HG02943 (cell line): Measurements from ENCODE around the gene NDUFA12.

ENCODE experiments used
- ATAC-seq: cut with Tn5 transposase; IDR thresholded peaks from one replicate; pipeline ENCODE4 v1.9.1; 2021; ENCODE audit warnings: mild to moderate bottlenecking, low read depth, moderate library complexity; ENCODE audit not compliant: unreplicated experiment

NDUFA12 gene

DNA sequence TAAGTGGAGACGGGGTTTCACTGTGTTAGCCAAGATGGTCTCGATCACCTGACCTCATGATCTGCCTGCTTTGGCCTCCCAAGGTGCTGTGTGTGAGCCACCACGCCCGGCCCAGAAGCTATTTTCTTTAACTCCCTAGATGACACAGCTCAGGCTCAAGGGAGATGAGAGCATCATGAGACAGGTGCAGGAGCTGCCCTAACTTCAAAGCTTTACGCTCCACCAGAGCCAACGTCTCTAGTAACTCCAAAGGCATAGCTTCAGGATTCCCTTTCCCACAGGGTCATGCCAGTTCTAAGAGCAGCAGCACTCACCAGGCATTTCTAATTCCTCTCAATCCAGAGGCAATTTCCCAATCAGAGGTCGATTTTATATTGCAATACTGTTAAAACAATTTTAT is 21.0 kb downstream of the NDUFA12 start:
- no peak for ATAC-seq

GRCh38 chr12:94980577-94980976 is 22.9 kb downstream of the NDUFA12 start:
- ATAC-seq = no peak

DNA sequence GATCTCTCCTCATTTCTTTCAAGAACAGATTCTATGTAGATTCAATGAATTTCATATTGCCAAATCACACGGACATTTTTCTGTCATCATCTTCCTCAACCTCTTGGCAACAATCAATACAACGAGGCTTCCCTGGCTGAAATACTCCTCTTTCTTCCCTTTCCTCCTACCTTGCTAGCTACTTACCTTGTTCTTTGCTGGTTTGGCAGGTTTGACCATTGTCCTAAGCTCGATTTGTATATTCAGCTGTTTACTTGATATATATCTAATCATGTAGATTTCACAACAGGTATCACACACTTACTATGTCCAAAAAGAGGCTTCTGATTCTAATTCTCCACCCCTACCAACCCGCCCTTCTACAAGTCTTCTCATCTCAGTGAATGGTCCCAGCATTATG is 23.6 kb downstream of the NDUFA12 start:
- no peak for ATAC-seq

DNA sequence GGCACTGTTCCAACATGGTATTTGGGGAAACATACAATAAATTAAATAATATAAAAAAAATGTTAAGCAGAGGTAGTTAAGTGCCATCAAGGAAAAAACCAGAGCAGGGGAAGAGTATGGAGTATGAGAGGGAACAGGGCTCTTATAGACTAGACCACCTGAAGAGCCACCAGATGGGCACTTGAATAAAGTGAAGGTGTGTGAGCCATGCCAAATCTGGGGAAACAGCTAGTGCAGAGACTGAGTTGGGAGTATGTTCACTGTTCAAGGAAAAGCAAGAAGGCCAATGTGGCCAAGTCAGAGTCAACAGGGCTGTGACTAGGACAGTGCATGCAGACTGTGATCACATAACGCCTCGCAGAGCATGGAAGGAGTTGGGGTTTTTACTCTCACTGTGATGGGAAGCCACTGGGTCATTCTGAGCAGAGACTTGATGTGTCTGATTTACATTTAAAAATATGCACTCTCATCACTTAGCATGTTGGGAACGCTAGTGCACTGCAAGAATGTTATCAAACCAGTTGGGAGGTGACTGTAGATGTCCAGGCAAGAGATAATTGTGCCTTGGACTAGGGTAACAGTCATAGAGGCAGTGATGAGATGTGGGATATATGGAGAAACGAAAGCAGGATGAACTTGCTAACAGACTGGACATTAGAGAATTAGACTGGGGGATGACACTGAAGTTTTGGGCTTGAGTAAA is 25.6 kb downstream of the NDUFA12 start:
- no peak for ATAC-seq

DNA sequence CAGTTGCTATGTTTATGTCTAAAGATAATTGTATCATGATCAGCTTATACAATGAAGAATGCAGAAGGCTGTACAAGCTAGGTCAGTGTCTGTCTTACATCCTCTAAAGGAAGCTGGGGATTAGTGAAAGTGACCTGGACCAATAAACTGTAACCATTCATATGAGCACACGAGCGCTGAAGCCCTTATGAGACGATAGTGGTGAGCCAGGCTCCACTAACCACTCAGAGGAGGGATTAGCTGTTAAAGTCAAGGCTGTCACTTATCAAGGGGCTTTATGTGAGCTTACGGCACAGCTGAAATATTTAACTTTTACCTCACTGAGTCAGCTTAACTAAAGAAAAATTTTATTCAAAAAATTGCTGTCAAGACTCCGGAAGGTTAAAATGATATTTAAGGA is 30.3 kb downstream of the NDUFA12 start:
- no peak for ATAC-seq

GRCh38 chr12:94972795-94973194 is 30.7 kb downstream of the NDUFA12 start:
- no peak for ATAC-seq

GRCh38 chr12:94971923-94972322 is 31.6 kb downstream of the NDUFA12 start:
- no peak for ATAC-seq

DNA sequence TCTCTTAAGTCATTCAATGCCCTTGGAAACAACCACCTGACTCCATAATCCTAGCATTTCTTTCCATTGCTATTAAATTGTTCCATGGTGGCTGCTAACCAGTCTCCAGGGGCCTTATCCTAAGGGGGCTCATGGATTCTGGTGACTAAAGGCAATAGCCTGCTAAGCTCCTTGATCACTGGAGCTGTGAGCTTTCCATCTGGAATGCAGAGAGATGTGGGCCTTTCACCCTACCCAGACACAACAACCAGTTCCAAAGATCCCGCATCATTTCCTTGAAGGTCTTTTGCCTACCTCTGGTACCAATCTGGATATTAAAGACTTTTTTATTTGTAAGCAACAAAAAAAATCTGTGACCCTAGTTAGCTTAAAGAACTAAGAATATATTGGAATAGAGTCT is 32.9 kb downstream of the NDUFA12 start:
- no peak for ATAC-seq

GRCh38 chr12:94969424-94969823 is 34.1 kb downstream of the NDUFA12 start:
- ATAC-seq = no peak

DNA sequence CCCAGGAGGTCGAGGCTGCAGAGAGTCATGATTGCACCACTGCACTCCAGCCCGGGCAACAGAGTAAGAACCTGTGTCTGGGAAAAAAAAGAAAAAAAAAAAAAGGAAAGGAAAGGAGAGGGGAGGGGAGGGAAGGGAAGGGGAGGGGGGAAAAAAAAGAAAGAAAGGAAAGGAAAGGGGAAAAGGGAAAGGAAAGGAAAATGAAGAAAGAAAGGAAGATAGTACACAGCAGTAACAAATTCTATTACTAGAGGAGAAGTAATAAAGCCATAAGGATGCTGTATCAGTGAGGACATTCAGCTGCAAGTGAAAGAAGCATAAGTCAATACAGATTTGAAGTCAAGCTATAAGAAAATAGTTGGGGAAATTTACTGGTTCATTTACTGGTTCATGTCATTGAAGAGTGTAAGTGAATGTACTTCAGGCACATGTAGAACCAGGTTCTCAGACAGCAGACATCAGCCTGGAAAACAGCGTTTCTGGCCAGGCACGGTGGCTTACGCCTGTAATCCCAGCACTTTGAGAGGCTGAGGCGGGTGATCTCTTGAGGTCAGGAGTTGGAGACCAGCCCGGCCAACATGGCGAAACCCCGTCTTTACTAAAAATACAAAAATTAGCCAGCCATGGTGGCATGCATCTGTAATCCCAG is 37.4 kb downstream of the NDUFA12 start:
- no peak for ATAC-seq

- ATAC-seq = no peak
Measured at GRCh38 chr12:94963649-94964048, 39.8 kb downstream of the NDUFA12 start.

DNA sequence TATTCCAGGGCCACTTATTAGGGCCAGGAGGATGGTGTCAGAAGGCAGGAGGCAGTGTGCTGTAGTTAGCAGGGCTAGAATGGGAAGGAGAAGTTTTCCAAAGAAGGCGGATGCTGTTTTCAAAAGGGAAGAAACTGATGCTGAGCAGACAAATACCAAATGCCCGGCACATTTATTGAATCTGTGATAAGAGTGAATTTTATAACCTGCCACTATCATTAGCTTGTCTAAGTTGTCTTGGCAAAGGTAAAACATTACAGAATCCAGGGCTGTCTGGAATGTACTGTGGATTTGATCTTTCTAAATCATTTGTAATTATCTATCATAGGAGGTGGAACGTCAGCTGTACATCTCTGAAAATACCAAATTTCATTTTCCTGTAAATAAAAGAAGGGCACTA is 40.8 kb downstream of the NDUFA12 start:
- ATAC-seq = no peak

GRCh38 chr12:94961911-94962310 is 41.6 kb downstream of the NDUFA12 start:
- no peak for ATAC-seq

DNA sequence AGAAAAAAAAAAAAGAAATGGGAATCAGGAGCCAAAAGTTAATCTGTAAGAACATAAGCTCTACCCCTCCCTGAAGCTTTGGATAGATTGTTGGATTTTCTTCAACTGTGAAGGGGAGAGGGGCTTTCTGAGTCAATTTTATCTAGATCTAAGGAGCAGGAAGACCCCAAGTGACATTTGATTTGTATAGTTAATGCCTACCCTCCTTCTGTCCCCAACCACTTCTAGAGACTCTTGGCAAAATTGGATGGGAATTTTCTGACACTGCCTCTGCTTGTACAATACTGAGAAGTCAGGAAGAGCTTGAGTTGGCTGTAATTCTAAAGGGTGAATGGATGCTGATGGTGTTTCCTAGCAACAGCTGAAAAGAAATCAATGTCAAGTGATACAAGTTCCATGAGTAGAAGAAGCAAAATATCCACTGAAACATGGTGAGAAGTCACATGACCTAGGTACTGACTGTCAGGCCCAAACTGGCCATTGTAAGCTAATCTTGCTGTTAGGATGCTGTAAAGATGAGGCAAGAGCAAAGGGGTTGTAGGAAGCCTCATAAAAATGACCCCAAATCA is 42.2 kb downstream of the NDUFA12 start:
- ATAC-seq = no peak

DNA sequence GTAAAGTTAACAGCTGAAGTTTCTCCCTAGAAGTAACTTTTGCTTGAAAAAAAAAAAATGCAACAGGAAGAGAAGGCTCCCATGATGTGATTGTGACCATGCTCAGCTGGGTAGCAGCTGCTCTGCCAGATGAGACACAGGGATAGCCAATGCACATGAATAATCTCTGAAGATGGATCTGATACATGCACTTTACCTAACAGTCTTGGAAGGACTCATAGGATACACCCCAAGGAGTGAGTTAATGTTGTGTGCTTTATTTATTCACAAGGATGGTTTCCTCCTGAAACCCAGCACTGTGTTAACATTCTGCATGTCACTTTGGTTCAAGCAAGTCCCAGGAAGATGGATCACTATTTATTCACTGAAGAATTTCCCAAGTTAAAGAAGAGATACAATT is 46.5 kb downstream of the NDUFA12 start:
- ATAC-seq = no peak

- no peak for ATAC-seq
Measured at GRCh38 chr12:94954948-94955592, 48.4 kb downstream of the NDUFA12 start.

GRCh38 chr12:94954029-94954685 is 49.3 kb downstream of the NDUFA12 start:
- no peak for ATAC-seq

- no peak for ATAC-seq
Measured at GRCh38 chr12:94952325-94952724, 51.2 kb downstream of the NDUFA12 start.

DNA sequence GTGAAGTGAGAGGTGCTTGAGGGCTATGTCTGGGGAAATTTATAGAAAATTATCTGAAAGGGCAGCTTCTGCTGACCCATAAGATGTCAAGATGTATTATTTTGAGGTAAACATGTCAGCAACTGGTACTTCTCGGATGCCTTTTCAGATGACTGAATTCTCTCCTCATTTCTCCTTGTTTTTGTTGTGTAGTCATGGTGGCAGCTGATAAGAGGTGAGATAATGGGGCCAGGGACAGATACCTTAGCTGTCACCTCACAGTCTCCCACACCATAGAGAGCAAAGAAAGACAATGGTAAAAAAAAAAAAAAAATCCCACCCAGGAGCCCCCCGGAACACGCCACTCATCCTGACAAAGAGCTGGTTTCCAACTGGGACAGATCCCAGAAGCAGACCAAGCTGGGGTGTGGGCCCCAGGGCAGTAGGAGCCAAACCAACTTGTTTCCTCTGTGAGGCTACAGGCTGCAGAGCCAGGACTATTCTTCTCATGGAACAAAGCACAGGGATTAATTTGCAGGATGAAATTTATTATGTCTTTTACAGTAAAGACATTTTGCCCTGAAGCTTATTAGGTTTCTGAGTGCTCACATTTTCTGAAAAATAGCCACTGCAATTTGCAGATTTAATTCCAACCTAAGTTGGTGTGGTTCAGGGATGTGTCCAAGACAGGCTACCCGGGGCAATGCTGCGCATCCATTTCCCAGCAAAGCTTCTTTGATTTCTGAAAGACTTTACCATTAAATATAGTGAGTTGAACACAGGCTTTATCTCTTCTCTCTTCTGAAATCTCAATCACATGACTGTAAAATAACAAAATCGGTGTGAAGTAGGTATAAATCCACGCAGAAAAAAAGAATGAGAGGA is 52.2 kb downstream of the NDUFA12 start:
- ATAC-seq = no peak

- no peak for ATAC-seq
Measured at GRCh38 chr12:94948232-94948810, 55.2 kb downstream of the NDUFA12 start.
